Hepatocyte (in vitro differentiated cells): ENCODE measurements around the gene LSM14A. TPM values are rescaled to one million over a fixed set of nuclear protein-coding genes. Genes with fewer than 3 reads are reported as not detected.
A peak's percentile ranks its signal among the peaks of the same experiment; 100 is the strongest.

Experiments
- DNase-seq: peaks from one replicate; pipeline ENCODE4 v3.0.0-alpha.2; 2016; ENCODE audit warnings: low spot score
- H2AFZ ChIP-seq: fragments of 200-600 bp; sonication (generic); 2 replicates; pipeline ENCODE4 v1.6.0; 2016; ENCODE audit warnings: antibody characterized with exemption, mild to moderate bottlenecking
- H3K27ac ChIP-seq: fragments of 200-600 bp; sonication (generic); 2 replicates; pipeline ENCODE4 v1.5.1; 2016; ENCODE audit warnings: mild to moderate bottlenecking
- H3K27me3 ChIP-seq: fragments of 200-600 bp; sonication (generic); 2 replicates; pipeline ENCODE4 v1.6.1; 2016
- H3K36me3 ChIP-seq: fragments of 200-600 bp; sonication (generic); replicated peaks from 2 replicates; pipeline ENCODE4 v1.5.1; 2016; ENCODE audit warnings: low read depth; ENCODE audit not compliant: insufficient read depth
- H3K4me1 ChIP-seq: fragments of 200-600 bp; sonication (generic); 2 replicates; pipeline ENCODE4 v1.5.1; 2016; ENCODE audit warnings: mild to moderate bottlenecking, moderate library complexity; ENCODE audit not compliant: insufficient read depth
- H3K4me2 ChIP-seq: fragments of 200-600 bp; sonication (generic); 2 replicates; pipeline ENCODE4 v1.6.0; 2016
- H3K4me3 ChIP-seq: fragments of 200-600 bp; sonication (generic); 2 replicates; pipeline ENCODE4 v1.5.1; 2016; ENCODE audit warnings: mild to moderate bottlenecking
- H3K79me2 ChIP-seq: fragments of 200-600 bp; sonication (generic); 2 replicates; pipeline ENCODE4 v1.6.0; 2017; ENCODE audit warnings: mild to moderate bottlenecking
- H3K9me2 ChIP-seq: fragments of 200-600 bp; sonication (generic); replicated peaks from 2 replicates; pipeline ENCODE4 v1.6.0; 2017; ENCODE audit warnings: mild to moderate bottlenecking; ENCODE audit not compliant: insufficient read depth
- H3K9me3 ChIP-seq: fragments of 200-600 bp; sonication (generic); 2 replicates; pipeline ENCODE4 v1.5.1; 2016; ENCODE audit warnings: low read depth, mild to moderate bottlenecking
- H4K20me1 ChIP-seq: fragments of 200-600 bp; sonication (generic); 2 replicates; pipeline ENCODE4 v1.6.0; 2016; ENCODE audit warnings: mild to moderate bottlenecking; ENCODE audit not compliant: insufficient read depth, poor library complexity, severe bottlenecking
- CTCF ChIP-seq: fragments of 200-600 bp; sonication (generic); IDR thresholded peaks from 2 replicates; pipeline ENCODE4 v1.5.1; 2016; ENCODE audit warnings: antibody characterized with exemption, mild to moderate bottlenecking; ENCODE audit not compliant: poor library complexity
- EZH2 ChIP-seq: fragments of 200-600 bp; sonication (generic); IDR thresholded peaks from 2 replicates; pipeline ENCODE4 v1.6.1; 2016; ENCODE audit warnings: antibody characterized with exemption, mild to moderate bottlenecking, borderline replicate concordance
- EZH2phosphoT487 ChIP-seq: fragments of 200-600 bp; sonication (generic); IDR thresholded peaks from one replicate; pipeline ENCODE4 v1.6.1; 2018; ENCODE audit warnings: antibody characterized with exemption, mild to moderate bottlenecking, low read depth, moderate library complexity; ENCODE audit not compliant: unreplicated experiment, severe bottlenecking
- WGBS: methylation state at CpG from one replicate; pipeline ENCODE4 v1.1.6; 2016; ENCODE audit warnings: low lambda C conversion rate; ENCODE audit errors: missing lambda C conversion rate; 5-methylcytosine and 5-hydroxymethylcytosine counted together
- polyA plus RNA-seq: library from polyadenylated mRNA; unstranded; fragments of >200 nt; fragmentation: Nextera tagmentation; extraction: Ambion mirVana; gene quantifications from 2 replicates; pipeline ENCODE4 v1.2.1, GENCODE V29; 2016
- total RNA-seq: library from RNA; depleted of rRNA; stranded (reverse); fragments of >200 nt; gene quantifications from 2 replicates; pipeline ENCODE4 v1.2.3, GENCODE V29; 2014

LSM14A gene
- total and polyA plus RNA-seq, 2 experiments from 2014 or later, result 64.7 to 96.5 TPM

- no peaks in the 10 kb centered on the region for H4K20me1 ChIP-seq
- H3K9me2 ChIP-seq, result no peaks in the 10 kb centered on the region
Observed at GRCh38 chr19:34230820-34231219, 58.5 kb downstream of the LSM14A start.

GRCh38 chr19:34231439-34231838 is 59.1 kb downstream of the LSM14A start:
- no peaks in the 10 kb centered on the region for H3K27me3 ChIP-seq
- no peak overlapping the region for H3K27ac ChIP-seq
- no peaks in the 10 kb centered on the region for H3K9me3 ChIP-seq
- no peak for DNase-seq
- peaks cover 6% of the 10 kb centered on the region for H3K79me2 ChIP-seq
- no peaks in the 10 kb centered on the region for H4K20me1 ChIP-seq
- no peak overlapping the region for H3K4me3 ChIP-seq
- no peaks in the 10 kb centered on the region for H3K4me1 ChIP-seq
- TF ChIP-seq CTCF, result no peak
- TF ChIP-seq EZH2, result no peak
- no peak for TF ChIP-seq EZH2phosphoT487
- H3K36me3 ChIP-seq, result no peaks in the 10 kb centered on the region
- no peak overlapping the region for H3K4me2 ChIP-seq
- no peaks in the 10 kb centered on the region for H3K9me2 ChIP-seq
- no peak overlapping the region for H2AFZ ChIP-seq
- WGBS, result 96% methylated on average over 4 of the region's 4 CpGs

More at GRCh38 chr19:34230820-34231219, 58.5 kb downstream of the LSM14A start:
- Histone ChIP-seq H3K27me3 (no peaks in the 10 kb centered on the region), H3K27ac (no peak overlapping the region), H3K4me2 (no peak overlapping the region), H2AFZ (no peak overlapping the region), H3K4me3 (no peak overlapping the region), H3K79me2 (peaks cover 6% of the 10 kb centered on the region), H3K4me1 (no peaks in the 10 kb centered on the region), H3K36me3 (no peaks in the 10 kb centered on the region), H3K9me3 (no peaks in the 10 kb centered on the region)
- no peak for DNase-seq
- WGBS, result 96% methylated on average over 10 of the region's 10 CpGs
- TF ChIP-seq EZH2 (no peak), CTCF (no peak), EZH2phosphoT487 (no peak)

- no peaks in the 10 kb centered on the region for H3K9me3 ChIP-seq
- H4K20me1 ChIP-seq, result no peaks in the 10 kb centered on the region
- no peak overlapping the region for H3K4me3 ChIP-seq
- no peak for TF ChIP-seq EZH2phosphoT487
- 71% methylated on average over 11 of the region's 11 CpGs for WGBS
- H3K27me3 ChIP-seq, result no peaks in the 10 kb centered on the region
- no peak overlapping the region for H2AFZ ChIP-seq
- H3K9me2 ChIP-seq, result no peaks in the 10 kb centered on the region
- H3K36me3 ChIP-seq, result no peaks in the 10 kb centered on the region
- peak overlapping the region; percentile 18 for H3K27ac ChIP-seq
- DNase-seq, result peak; percentile 49
- H3K79me2 ChIP-seq, result peaks cover 6% of the 10 kb centered on the region
- no peak overlapping the region for H3K4me2 ChIP-seq
- H3K4me1 ChIP-seq, result no peaks in the 10 kb centered on the region
Observed at GRCh38 chr19:34232566-34233481, 60.5 kb downstream of the LSM14A start.

GRCh38 chr19:34235425-34235940 is 63.2 kb downstream of the LSM14A start:
- H2AFZ ChIP-seq, result no peak overlapping the region
- no peak overlapping the region for H3K4me3 ChIP-seq
- H4K20me1 ChIP-seq, result no peaks in the 10 kb centered on the region
- no peak for DNase-seq
- no peaks in the 10 kb centered on the region for H3K36me3 ChIP-seq
- H3K27me3 ChIP-seq, result no peaks in the 10 kb centered on the region
- no peaks in the 10 kb centered on the region for H3K9me2 ChIP-seq
- no peaks in the 10 kb centered on the region for H3K9me3 ChIP-seq
- no peaks in the 10 kb centered on the region for H3K4me1 ChIP-seq
- TF ChIP-seq EZH2 (no peak), EZH2phosphoT487 (no peak)
- H3K4me2 ChIP-seq, result no peak overlapping the region
- WGBS, result 95% methylated on average over 2 of the region's 2 CpGs
- H3K27ac ChIP-seq, result peak overlapping the region; percentile 55
- peaks cover 6% of the 10 kb centered on the region for H3K79me2 ChIP-seq
